Lower lobe of right lung (tissue), 2 donors: ENCODE measurements around the gene RRAGA. TPM values are rescaled to one million over a fixed set of nuclear protein-coding genes. Genes with fewer than 3 reads are reported as not detected.
A peak's percentile ranks its signal among the peaks of the same experiment; 100 is the strongest.

Experiments used
- ATAC-seq, 2 donors: fragments of 200-7000 bp; cut with Tn5 transposase; one replicate each; pipeline ENCODE4 v1.9.1; 2020 to 2022; ENCODE audit warnings: mild to moderate bottlenecking in 2 of 2, moderate library complexity in 2 of 2
- DNase-seq: peaks from one replicate; pipeline ENCODE4 v3.0.0-alpha.2; 2020
- H3K27ac ChIP-seq: fragments of 200-600 bp; one replicate; pipeline ENCODE4 v1.8.0; 2022
- H3K27me3 ChIP-seq: fragments of 200-600 bp; one replicate; pipeline ENCODE4 v1.8.0; 2022; ENCODE audit warnings: low read depth
- H3K36me3 ChIP-seq: fragments of 200-600 bp; one replicate; pipeline ENCODE4 v1.8.0; 2022; ENCODE audit warnings: mild to moderate bottlenecking
- H3K4me1 ChIP-seq: fragments of 200-600 bp; one replicate; pipeline ENCODE4 v1.8.0; 2022
- H3K4me3 ChIP-seq: fragments of 200-600 bp; one replicate; pipeline ENCODE4 v1.8.0; 2022; ENCODE audit warnings: mild to moderate bottlenecking
- H3K9me3 ChIP-seq: fragments of 200-600 bp; one replicate; pipeline ENCODE4 v1.8.0; 2022
- intact Hi-C: fragments of 100-400 bp; cut with DNase I; formaldehyde crosslinking; loops from one replicate; pipeline ENCODE4 v1.11.0; 2022
- total RNA-seq: library from RNA; stranded (reverse); fragmentation: NEBNext Ultra II Directional; extraction: Animal tissue kit (Norgen Biotek cat#: 25700); gene quantifications from one replicate; pipeline ENCODE4 v1.2.1, GENCODE V29; 2021
- TF ChIP-seq, protein P1 (sequence below): fragments of 200-600 bp; IDR thresholded peaks from one replicate; pipeline ENCODE4 v1.8.0; 2022; ENCODE audit warnings: antibody characterized with exemption, mild to moderate bottlenecking
- donor health status: DM: no; HTN: yes; CAD: no; lungs with severe emphysema.

RRAGA gene
- total RNA-seq, 1 donor from 2014 or later, result 74.2 TPM

DNA sequence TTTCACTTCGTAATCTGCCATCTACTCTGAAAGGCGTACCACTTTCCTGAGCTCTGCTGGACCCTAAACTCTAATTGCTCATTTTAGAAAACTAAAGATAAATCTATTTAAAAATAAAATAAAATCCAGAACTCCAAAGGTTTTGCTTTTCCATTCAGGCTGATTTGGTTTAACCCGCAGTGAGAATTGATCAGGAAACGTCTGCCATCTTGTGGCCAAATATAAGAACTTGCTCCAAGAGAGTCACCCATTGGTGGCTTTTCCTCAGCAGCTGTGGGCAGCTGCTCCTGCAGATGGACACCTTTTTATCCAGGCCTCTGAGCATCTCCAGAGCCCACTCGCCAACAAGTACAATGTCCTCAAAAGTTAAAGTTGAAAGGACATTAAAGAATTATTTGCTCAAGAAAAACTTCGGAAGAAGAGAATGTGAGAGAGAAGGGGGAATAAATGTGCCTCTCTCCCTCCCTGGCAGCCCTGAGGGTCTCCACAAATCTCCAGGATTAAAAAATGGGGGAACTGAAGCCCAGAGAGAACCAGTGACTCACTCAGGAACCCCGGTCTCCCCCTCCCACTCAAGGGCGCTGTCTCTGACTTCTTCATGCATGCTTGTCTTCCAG, 20.3 kb upstream of the RRAGA start:
- Histone ChIP-seq H3K27ac (no peak overlapping the region), H3K27me3 (no peaks in the 10 kb centered on the region), H3K36me3 (no peaks in the 10 kb centered on the region), H3K4me3 (no peak overlapping the region), H3K4me1 (no peaks in the 10 kb centered on the region), H3K9me3 (no peaks in the 10 kb centered on the region)
- TF ChIP-seq, protein P1, sequence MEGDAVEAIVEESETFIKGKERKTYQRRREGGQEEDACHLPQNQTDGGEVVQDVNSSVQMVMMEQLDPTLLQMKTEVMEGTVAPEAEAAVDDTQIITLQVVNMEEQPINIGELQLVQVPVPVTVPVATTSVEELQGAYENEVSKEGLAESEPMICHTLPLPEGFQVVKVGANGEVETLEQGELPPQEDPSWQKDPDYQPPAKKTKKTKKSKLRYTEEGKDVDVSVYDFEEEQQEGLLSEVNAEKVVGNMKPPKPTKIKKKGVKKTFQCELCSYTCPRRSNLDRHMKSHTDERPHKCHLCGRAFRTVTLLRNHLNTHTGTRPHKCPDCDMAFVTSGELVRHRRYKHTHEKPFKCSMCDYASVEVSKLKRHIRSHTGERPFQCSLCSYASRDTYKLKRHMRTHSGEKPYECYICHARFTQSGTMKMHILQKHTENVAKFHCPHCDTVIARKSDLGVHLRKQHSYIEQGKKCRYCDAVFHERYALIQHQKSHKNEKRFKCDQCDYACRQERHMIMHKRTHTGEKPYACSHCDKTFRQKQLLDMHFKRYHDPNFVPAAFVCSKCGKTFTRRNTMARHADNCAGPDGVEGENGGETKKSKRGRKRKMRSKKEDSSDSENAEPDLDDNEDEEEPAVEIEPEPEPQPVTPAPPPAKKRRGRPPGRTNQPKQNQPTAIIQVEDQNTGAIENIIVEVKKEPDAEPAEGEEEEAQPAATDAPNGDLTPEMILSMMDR, result peak; percentile 79
- intact Hi-C loops, result loop anchor here (10.0 kb wide), 1 partner anchor 774 kb away; no protein-coding TSS in a partner anchor
- DNase-seq (no peak), ATAC-seq (peak; percentile 60 to 81)

GRCh38 chr9:19030899-19031298, 18.3 kb upstream of the RRAGA start:
- Histone ChIP-seq H3K9me3 (no peaks in the 10 kb centered on the region), H3K27me3 (no peaks in the 10 kb centered on the region), H3K4me3 (no peak overlapping the region), H3K27ac (no peak overlapping the region), H3K4me1 (no peaks in the 10 kb centered on the region), H3K36me3 (no peaks in the 10 kb centered on the region)
- intact Hi-C loops, result no loop called here
- TF ChIP-seq, protein P1, result no peak
- no peak for ATAC-seq
- DNase-seq, result no peak

DNA sequence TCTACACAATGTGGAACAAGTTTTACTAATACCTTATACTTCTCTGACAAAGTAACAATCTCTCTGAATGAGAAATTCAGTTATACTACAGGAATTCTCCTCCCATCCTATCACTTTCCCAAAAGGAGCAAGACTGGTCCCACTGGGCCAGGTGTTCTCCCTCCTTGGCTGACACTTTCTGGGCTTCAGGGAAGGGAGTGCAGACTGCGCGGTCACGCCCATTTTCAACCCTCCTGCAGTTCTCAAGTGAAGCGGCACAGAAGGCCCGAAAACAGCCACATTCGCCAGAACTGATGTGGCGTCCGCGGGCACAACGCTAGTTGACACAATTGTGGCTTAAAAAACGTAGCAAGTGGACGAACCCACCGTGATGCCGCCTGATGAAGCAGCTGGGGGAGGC, 16.8 kb upstream of the RRAGA start:
- DNase-seq, result no peak
- no peaks in the 10 kb centered on the region for H3K27me3 ChIP-seq
- H3K4me1 ChIP-seq, result no peaks in the 10 kb centered on the region
- H3K27ac ChIP-seq, result no peak overlapping the region
- H3K36me3 ChIP-seq, result no peaks in the 10 kb centered on the region
- no peaks in the 10 kb centered on the region for H3K9me3 ChIP-seq
- no peak overlapping the region for H3K4me3 ChIP-seq
- ATAC-seq, result no peak
- TF ChIP-seq, protein P1, result no peak
- intact Hi-C loops, result no loop called here

DNA sequence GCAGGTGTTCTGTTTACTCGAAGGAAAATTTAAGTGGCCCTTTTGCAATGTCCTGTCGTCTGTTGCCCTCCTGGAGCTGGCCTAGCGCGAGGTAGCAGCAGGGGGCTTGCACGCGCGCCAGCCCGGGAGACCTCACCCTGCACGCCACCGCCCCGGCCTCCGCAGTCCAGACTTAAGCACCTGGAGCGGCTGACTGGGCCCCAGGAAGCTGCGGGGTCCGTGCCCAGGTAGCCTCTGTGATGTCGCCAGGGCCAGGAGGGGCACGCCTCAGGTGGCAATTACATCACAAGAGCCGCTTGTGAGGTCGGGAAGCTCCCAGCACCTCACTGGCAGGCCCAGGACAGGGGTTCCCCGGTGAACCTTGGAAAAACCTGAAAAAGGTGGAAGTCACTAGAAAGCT, 16.2 kb upstream of the RRAGA start, which contains the start of gene SAXO1:
SAXO1 (minus strand) TSS at position 195 of the 400 bp plus-strand sequence. CDS start 301 bp downstream, outside the sequence.
- ATAC-seq (peak; percentile 24 to 34), DNase-seq (no peak)
- TF ChIP-seq, protein P1, result no peak
- Histone ChIP-seq H3K4me3 (no peak within 1 kb of the TSS), H3K27ac (no peak within 1 kb of the TSS), H3K27me3 (no peaks in the 10 kb centered on the region), H3K36me3 (no peaks in the 10 kb centered on the region), H3K9me3 (no peaks in the 10 kb centered on the region), H3K4me1 (no peaks in the 10 kb centered on the region)
- intact Hi-C loops, result no loop called here

GRCh38 chr9:19036611-19037010, 12.6 kb upstream of the RRAGA start:
- intact Hi-C loops, result no loop called here
- no peaks in the 10 kb centered on the region for H3K36me3 ChIP-seq
- ATAC-seq, result no peak

More at GRCh38 chr9:19036611-19037010, 12.6 kb upstream of the RRAGA start:
- Histone ChIP-seq H3K27ac (no peak overlapping the region), H3K27me3 (no peaks in the 10 kb centered on the region), H3K4me1 (no peaks in the 10 kb centered on the region), H3K4me3 (no peak overlapping the region), H3K9me3 (no peaks in the 10 kb centered on the region)
- TF ChIP-seq, protein P1, result no peak
- no peak for DNase-seq
